ENCODE measurements around the gene FRAS1.
"Not testable (repeated sequence)": the region's sequence is repeated elsewhere in the genome, so short reads cannot be mapped to it uniquely, and the experiment has no call there.

Gene FRAS1

GRCh38 chr4:78179196-78179595 lies 122.1 kb downstream of the FRAS1 start:
- peaks cover 0 to 4% of the 10 kb centered on the region in 2 donors for H3K4me1 ChIP-seq (ENCODE audit: control insufficient read depth in 2 of 2, insufficient read depth in 2 of 2, low read length in 2 of 2)

GRCh38 chr4:78181681-78182234 lies 124.6 kb downstream of the FRAS1 start:
- not testable (repeated sequence) for H3K36me3 ChIP-seq (ENCODE audit: control insufficient read depth in 2 of 2, insufficient read depth in 2 of 2, low read length in 2 of 2); H3K9ac ChIP-seq (ENCODE audit: low read depth in 1 of 2, low read length in 2 of 2); H3K9me3 ChIP-seq (ENCODE audit: control insufficient read depth in 2 of 2, low read length in 2 of 2); H3K4me1 ChIP-seq (ENCODE audit: control insufficient read depth in 2 of 2, insufficient read depth in 2 of 2, low read length in 2 of 2); H3K27ac ChIP-seq (ENCODE audit: low read depth in 2 of 2, low read length in 2 of 2); H3K4me3 ChIP-seq (ENCODE audit: low read length in 2 of 2); H3K27me3 ChIP-seq (ENCODE audit: control insufficient read depth in 2 of 2, insufficient read depth in 2 of 2, low read length in 2 of 2)

More at GRCh38 chr4:78179196-78179595, 122.1 kb downstream of the FRAS1 start:
- H3K27me3 ChIP-seq (ENCODE audit: control insufficient read depth in 2 of 2, insufficient read depth in 2 of 2, low read length in 2 of 2): no peaks in the 10 kb centered on the region
- no peaks in the 10 kb centered on the region for H3K36me3 ChIP-seq (ENCODE audit: control insufficient read depth in 2 of 2, insufficient read depth in 2 of 2, low read length in 2 of 2)
- H3K9me3 ChIP-seq (ENCODE audit: control insufficient read depth in 2 of 2, low read length in 2 of 2): no peaks in the 10 kb centered on the region
- H3K4me3 ChIP-seq (ENCODE audit: low read length in 2 of 2): no peak overlapping the region
- H3K27ac ChIP-seq (ENCODE audit: low read depth in 2 of 2, low read length in 2 of 2): no peak overlapping the region
- H3K9ac ChIP-seq (ENCODE audit: low read depth in 1 of 2, low read length in 2 of 2): no peak overlapping the region

GRCh38 chr4:78184584-78184983 lies 127.5 kb downstream of the FRAS1 start:
- Histone ChIP-seq H3K4me3 (ENCODE audit: low read length in 2 of 2) (no peak overlapping the region), H3K9ac (ENCODE audit: low read depth in 1 of 2, low read length in 2 of 2) (no peak overlapping the region), H3K27ac (ENCODE audit: low read depth in 2 of 2, low read length in 2 of 2) (no peak overlapping the region), H3K36me3 (ENCODE audit: control insufficient read depth in 2 of 2, insufficient read depth in 2 of 2, low read length in 2 of 2) (no peaks in the 10 kb centered on the region), H3K27me3 (ENCODE audit: control insufficient read depth in 2 of 2, insufficient read depth in 2 of 2, low read length in 2 of 2) (no peaks in the 10 kb centered on the region), H3K4me1 (ENCODE audit: control insufficient read depth in 2 of 2, insufficient read depth in 2 of 2, low read length in 2 of 2) (peaks cover 0 to 5% of the 10 kb centered on the region in 2 donors), H3K9me3 (ENCODE audit: control insufficient read depth in 2 of 2, low read length in 2 of 2) (no peaks in the 10 kb centered on the region)

- H3K27ac ChIP-seq (ENCODE audit: low read depth in 2 of 2, low read length in 2 of 2): no peak overlapping the region
- no peaks in the 10 kb centered on the region for H3K9me3 ChIP-seq (ENCODE audit: control insufficient read depth in 2 of 2, low read length in 2 of 2)
- peaks cover 0 to 5% of the 10 kb centered on the region in 2 donors for H3K4me1 ChIP-seq (ENCODE audit: control insufficient read depth in 2 of 2, insufficient read depth in 2 of 2, low read length in 2 of 2)
- no peak overlapping the region for H3K4me3 ChIP-seq (ENCODE audit: low read length in 2 of 2)
- H3K27me3 ChIP-seq (ENCODE audit: control insufficient read depth in 2 of 2, insufficient read depth in 2 of 2, low read length in 2 of 2): no peaks in the 10 kb centered on the region
- H3K36me3 ChIP-seq (ENCODE audit: control insufficient read depth in 2 of 2, insufficient read depth in 2 of 2, low read length in 2 of 2): no peaks in the 10 kb centered on the region
- H3K9ac ChIP-seq (ENCODE audit: low read depth in 1 of 2, low read length in 2 of 2): no peak overlapping the region
These were observed 128.0 kb downstream of the FRAS1 start for GRCh38 chr4:78185117-78185516.

GRCh38 chr4:78186597-78187543 lies 129.7 kb downstream of the FRAS1 start:
- Histone ChIP-seq H3K9me3 (ENCODE audit: control insufficient read depth in 2 of 2, low read length in 2 of 2) (no peaks in the 10 kb centered on the region), H3K4me1 (ENCODE audit: control insufficient read depth in 2 of 2, insufficient read depth in 2 of 2, low read length in 2 of 2) (peaks cover 0 to 5% of the 10 kb centered on the region in 2 donors), H3K4me3 (ENCODE audit: low read length in 2 of 2) (no peak overlapping the region)

GRCh38 chr4:78190068-78190467 lies 132.9 kb downstream of the FRAS1 start:
- Histone ChIP-seq H3K36me3 (ENCODE audit: control insufficient read depth in 2 of 2, insufficient read depth in 2 of 2, low read length in 2 of 2) (no peaks in the 10 kb centered on the region), H3K4me1 (ENCODE audit: control insufficient read depth in 2 of 2, insufficient read depth in 2 of 2, low read length in 2 of 2) (peaks cover 0 to 5% of the 10 kb centered on the region in 2 donors), H3K9me3 (ENCODE audit: control insufficient read depth in 2 of 2, low read length in 2 of 2) (no peaks in the 10 kb centered on the region), H3K9ac (ENCODE audit: low read depth in 1 of 2, low read length in 2 of 2) (no peak overlapping the region), H3K27me3 (ENCODE audit: control insufficient read depth in 2 of 2, insufficient read depth in 2 of 2, low read length in 2 of 2) (no peaks in the 10 kb centered on the region), H3K4me3 (ENCODE audit: low read length in 2 of 2) (no peak overlapping the region), H3K27ac (ENCODE audit: low read depth in 2 of 2, low read length in 2 of 2) (no peak overlapping the region)

More at GRCh38 chr4:78186597-78187543, 129.7 kb downstream of the FRAS1 start:
- Histone ChIP-seq H3K27me3 (ENCODE audit: control insufficient read depth in 2 of 2, insufficient read depth in 2 of 2, low read length in 2 of 2) (no peaks in the 10 kb centered on the region), H3K9ac (ENCODE audit: low read depth in 1 of 2, low read length in 2 of 2) (no peak overlapping the region), H3K27ac (ENCODE audit: low read depth in 2 of 2, low read length in 2 of 2) (no peak overlapping the region), H3K36me3 (ENCODE audit: control insufficient read depth in 2 of 2, insufficient read depth in 2 of 2, low read length in 2 of 2) (no peaks in the 10 kb centered on the region)

GRCh38 chr4:78190595-78190994 lies 133.5 kb downstream of the FRAS1 start:
- no peak overlapping the region for H3K27ac ChIP-seq (ENCODE audit: low read depth in 2 of 2, low read length in 2 of 2)

GRCh38 chr4:78197947-78198346 lies 140.8 kb downstream of the FRAS1 start:
- no peaks in the 10 kb centered on the region for H3K36me3 ChIP-seq (ENCODE audit: control insufficient read depth in 2 of 2, insufficient read depth in 2 of 2, low read length in 2 of 2)
- H3K9me3 ChIP-seq (ENCODE audit: control insufficient read depth in 2 of 2, low read length in 2 of 2): no peaks in the 10 kb centered on the region
- H3K4me3 ChIP-seq (ENCODE audit: low read length in 2 of 2): no peak overlapping the region
- H3K9ac ChIP-seq (ENCODE audit: low read depth in 1 of 2, low read length in 2 of 2): no peak overlapping the region
- H3K4me1 ChIP-seq (ENCODE audit: control insufficient read depth in 2 of 2, insufficient read depth in 2 of 2, low read length in 2 of 2): no peaks in the 10 kb centered on the region
- H3K27ac ChIP-seq (ENCODE audit: low read depth in 2 of 2, low read length in 2 of 2): no peak overlapping the region
- H3K27me3 ChIP-seq (ENCODE audit: control insufficient read depth in 2 of 2, insufficient read depth in 2 of 2, low read length in 2 of 2): no peaks in the 10 kb centered on the region

More at GRCh38 chr4:78190595-78190994, 133.5 kb downstream of the FRAS1 start:
- Histone ChIP-seq H3K36me3 (ENCODE audit: control insufficient read depth in 2 of 2, insufficient read depth in 2 of 2, low read length in 2 of 2) (no peaks in the 10 kb centered on the region), H3K9me3 (ENCODE audit: control insufficient read depth in 2 of 2, low read length in 2 of 2) (no peaks in the 10 kb centered on the region), H3K27me3 (ENCODE audit: control insufficient read depth in 2 of 2, insufficient read depth in 2 of 2, low read length in 2 of 2) (no peaks in the 10 kb centered on the region), H3K9ac (ENCODE audit: low read depth in 1 of 2, low read length in 2 of 2) (no peak overlapping the region), H3K4me1 (ENCODE audit: control insufficient read depth in 2 of 2, insufficient read depth in 2 of 2, low read length in 2 of 2) (peaks cover 0 to 3% of the 10 kb centered on the region in 2 donors), H3K4me3 (ENCODE audit: low read length in 2 of 2) (no peak overlapping the region)

GRCh38 chr4:78199984-78200383 lies 142.9 kb downstream of the FRAS1 start:
- H3K9me3 ChIP-seq (ENCODE audit: control insufficient read depth in 2 of 2, low read length in 2 of 2): no peaks in the 10 kb centered on the region
- H3K27ac ChIP-seq (ENCODE audit: low read depth in 2 of 2, low read length in 2 of 2): no peak overlapping the region
- no peaks in the 10 kb centered on the region for H3K36me3 ChIP-seq (ENCODE audit: control insufficient read depth in 2 of 2, insufficient read depth in 2 of 2, low read length in 2 of 2)
- H3K9ac ChIP-seq (ENCODE audit: low read depth in 1 of 2, low read length in 2 of 2): no peak overlapping the region
- no peaks in the 10 kb centered on the region for H3K27me3 ChIP-seq (ENCODE audit: control insufficient read depth in 2 of 2, insufficient read depth in 2 of 2, low read length in 2 of 2)
- H3K4me1 ChIP-seq (ENCODE audit: control insufficient read depth in 2 of 2, insufficient read depth in 2 of 2, low read length in 2 of 2): no peaks in the 10 kb centered on the region
- H3K4me3 ChIP-seq (ENCODE audit: low read length in 2 of 2): no peak overlapping the region

- Histone ChIP-seq H3K4me3 (ENCODE audit: low read length in 2 of 2) (no peak overlapping the region), H3K9ac (ENCODE audit: low read depth in 1 of 2, low read length in 2 of 2) (no peak overlapping the region), H3K4me1 (ENCODE audit: control insufficient read depth in 2 of 2, insufficient read depth in 2 of 2, low read length in 2 of 2) (no peaks in the 10 kb centered on the region), H3K36me3 (ENCODE audit: control insufficient read depth in 2 of 2, insufficient read depth in 2 of 2, low read length in 2 of 2) (no peaks in the 10 kb centered on the region), H3K9me3 (ENCODE audit: control insufficient read depth in 2 of 2, low read length in 2 of 2) (no peaks in the 10 kb centered on the region), H3K27me3 (ENCODE audit: control insufficient read depth in 2 of 2, insufficient read depth in 2 of 2, low read length in 2 of 2) (no peaks in the 10 kb centered on the region), H3K27ac (ENCODE audit: low read depth in 2 of 2, low read length in 2 of 2) (no peak overlapping the region)
These were observed 143.8 kb downstream of the FRAS1 start for GRCh38 chr4:78200949-78201348.
